ENCODE results near the gene GBX1.

The GBX1 gene

DNA sequence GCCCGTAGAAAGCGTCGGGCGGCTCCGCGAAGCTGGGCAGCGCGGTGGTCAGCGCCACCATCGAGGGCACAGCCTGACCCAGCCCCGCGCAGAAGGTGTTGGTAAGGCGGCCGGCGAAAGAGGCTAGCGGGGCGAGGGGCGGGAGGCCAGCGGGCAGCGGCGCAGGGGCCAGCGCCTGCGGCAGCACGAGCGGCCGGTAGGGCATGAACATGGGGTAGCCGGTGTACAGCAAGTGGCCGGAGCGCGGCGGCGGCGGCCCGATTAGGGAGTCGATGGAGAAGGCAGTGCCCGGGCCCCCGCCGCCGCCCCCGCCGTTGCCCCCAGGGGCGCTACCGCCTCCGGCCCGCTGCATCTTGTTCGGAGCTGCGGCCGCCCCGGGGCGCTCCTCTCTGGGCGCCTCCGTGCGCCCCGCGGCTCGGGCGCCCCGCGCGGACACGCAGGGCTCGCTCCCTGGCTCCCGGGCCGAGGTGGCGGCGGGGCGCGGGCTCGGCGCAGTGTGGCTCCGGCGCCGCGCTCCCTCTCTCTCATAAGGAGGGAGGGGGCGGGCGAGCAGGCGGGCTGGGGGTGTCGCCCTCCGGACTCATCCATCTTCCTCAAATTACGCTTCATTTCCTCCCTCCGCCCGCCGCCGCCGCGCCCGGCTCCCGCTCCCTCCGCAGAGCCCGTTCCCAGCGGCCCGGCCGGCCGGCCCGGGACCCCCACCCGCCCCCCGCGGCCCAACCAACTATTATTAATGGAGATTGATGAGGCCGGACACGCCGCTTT is at the start of gene GBX1:
Gene GBX1 (minus strand): TSS at position 498 of the 765 bp plus-strand sequence. CDS start 146 bp downstream, at position 352.
- no peak for DNase-seq (ENCODE audit: low read depth in 3 of 3)

DNA sequence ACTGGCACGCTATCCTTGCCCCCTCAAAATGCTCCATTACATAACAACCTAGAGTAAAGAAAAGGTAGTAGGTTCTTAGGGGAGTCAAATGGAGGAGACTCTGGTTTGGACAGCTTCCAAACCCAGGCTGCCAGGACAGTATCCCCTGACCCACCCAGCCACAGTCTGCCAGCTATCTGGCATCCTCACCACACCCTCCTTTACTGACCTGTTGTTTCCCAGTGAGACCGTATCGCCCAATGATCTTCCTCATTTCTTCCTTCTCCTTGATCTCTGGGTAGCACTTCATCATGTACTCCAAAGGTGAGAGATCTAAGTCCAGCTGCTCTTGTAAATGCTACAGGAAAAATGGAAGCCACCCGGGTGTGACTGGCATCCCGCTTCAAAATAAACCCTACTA is 47.9 kb upstream of the GBX1 start:
- no peak for DNase-seq (ENCODE audit: low read depth in 3 of 3)

DNA sequence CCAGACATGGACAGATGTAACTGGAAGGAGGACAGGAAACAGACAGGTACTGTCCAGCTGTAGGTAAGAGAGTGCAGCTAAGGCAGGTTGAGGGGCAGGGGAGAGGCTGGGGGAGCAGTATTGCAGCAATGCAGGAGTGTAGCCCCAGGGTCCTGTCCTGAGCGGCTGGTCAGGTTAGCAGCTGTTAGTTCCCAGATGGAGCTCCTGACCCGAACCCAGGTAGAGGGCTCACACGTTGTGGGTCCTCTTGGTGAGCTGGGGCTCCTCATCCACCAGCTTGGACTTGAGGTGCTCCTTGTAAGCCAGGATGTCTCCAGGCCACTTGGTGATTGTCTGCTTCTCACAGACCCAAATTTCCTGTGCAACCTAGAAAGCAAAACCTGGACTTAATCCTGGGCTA is 46.3 kb upstream of the GBX1 start:
- no peak for DNase-seq (ENCODE audit: low read depth in 3 of 3)

DNA sequence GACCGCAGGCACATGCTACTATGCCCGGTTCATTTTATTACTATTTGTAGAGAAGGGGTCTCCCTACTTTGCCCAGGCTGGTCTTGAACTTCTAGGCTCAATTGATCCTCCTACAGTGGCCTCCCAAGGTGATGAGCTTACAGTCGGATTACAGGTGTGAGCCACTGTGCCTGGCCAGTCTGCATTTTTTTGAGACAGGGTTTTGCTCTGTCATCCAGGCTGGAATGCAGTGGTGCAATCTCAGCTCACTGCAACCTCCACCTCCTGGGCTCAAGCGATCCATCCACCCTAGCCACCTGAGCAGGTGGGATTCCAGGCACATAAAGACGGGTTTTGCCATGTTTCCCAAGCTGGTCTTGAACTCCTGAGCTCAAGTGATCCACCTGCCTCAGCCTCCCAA is 45.1 kb upstream of the GBX1 start:
- DNase-seq (ENCODE audit: low read depth in 3 of 3): no peak

DNA sequence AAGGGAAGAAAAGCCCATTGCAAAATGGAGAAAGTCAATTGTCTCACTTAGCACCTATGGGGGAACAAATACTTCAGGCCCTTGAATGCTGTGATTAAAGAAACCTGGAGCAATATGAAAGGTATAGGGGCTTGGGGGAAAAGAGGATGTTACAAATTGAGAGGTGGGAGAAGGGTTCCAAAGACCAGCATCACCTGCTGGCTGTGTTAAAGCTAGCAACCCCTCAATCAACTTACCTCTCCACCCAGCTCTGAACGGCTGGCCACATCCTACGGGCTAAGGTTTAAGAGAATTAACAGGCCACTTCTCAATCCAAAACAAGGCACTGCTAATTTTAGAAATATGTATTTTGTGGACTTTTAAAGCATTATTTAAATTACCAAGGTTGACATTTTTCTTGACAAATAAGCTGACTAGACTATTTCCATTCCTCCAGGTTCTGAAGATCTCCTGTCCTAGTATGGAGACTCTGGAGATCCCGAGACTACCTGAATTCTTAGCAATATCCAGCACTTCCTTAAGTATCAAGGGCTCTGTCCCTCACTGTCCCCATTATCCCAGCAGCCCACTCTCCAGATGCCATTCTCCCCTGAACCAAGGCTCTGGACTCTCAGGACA is 43.8 kb upstream of the GBX1 start:
- DNase-seq (ENCODE audit: low read depth in 3 of 3): no peak

DNA sequence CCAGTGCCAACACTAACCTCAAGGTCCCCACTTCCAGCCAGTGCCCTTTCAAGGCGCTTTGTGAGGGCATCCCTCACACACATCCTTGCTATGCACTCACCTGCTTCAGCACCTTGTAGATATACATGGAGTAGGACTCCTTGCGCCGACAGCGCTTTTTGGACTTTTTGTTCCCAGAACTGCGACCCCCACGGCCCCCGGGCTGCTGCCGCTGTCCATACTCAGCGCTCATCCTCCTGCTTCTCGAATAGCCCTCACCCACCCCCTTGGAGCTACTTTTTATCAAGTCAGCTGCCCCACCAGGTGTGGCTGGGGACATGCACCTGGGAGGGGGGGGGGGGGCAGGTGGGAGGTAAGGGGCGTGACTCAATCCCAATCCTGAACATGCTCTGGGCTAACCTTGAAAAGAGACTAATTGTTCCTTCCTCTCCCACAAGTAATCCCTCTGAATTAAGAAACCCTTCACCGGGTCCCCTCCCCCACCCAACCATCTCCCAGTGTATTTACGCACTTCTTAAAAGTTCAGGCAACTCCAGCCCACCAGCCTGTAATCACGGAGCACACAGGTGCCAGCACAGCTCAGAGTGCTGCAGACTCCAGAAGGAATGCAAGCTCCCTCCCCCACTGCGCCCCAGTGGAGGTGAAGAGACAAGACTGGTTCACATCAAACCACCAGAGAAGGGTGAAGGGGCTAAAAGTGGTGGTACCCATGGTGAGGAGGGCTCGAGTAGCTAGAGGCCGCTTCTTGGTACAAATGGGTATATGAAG is 42.8 kb upstream of the GBX1 start, which contains the start of gene H2BK1:
Gene H2BK1 (minus strand): TSS at position 402 of the 768 bp plus-strand sequence. CDS start 170 bp downstream, at position 232.
- no peak for DNase-seq (ENCODE audit: low read depth in 3 of 3)

DNA sequence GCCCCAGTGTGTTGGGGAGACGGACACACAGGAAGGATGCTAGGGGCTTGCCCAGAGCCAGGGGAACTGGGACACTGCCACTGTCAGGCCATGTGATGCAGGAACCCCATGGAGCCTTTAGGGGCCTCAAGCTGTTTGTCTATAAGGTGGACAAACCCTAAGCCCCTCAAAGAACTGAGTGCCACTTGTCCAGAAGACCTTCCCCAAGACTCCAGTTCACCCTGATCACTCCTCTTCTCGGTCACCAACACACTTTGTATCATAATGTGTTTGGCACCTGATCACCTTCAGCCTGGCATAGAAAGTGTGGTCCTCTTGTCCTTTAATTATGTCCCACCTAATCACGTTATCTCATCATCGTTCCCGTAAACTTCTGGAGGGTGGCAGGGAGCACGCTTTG is 42.1 kb upstream of the GBX1 start:
- no peak for DNase-seq (ENCODE audit: low read depth in 3 of 3)

DNA sequence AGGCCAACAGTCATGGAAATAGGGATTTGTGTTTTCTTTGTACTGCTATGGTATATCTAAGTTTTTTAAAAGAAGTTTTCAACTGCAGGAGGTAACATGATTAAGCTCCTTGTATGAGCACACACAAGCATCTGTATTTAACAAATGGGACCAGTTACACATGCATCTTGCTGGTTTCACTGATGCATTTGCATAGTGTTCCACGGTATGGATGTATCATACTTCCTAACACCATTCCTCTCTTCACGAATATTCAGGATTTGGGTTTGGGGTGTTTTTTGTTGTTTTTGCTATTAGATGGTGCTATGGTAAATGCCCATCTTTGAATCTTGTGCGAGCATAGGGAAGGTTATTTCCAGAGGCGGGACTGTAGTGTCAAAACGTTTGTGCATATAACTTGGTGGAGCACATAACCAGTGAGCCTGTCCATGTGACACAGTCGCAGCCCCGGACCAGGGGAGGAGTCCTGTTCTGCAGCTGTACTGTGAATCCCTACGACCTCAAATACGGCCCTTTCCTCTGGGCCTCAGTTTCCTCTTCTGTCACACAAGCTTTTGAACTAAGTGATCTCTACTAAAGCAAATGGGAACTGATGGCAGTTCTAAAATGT is 40.9 kb upstream of the GBX1 start:
- no peak for DNase-seq (ENCODE audit: low read depth in 3 of 3)

DNA sequence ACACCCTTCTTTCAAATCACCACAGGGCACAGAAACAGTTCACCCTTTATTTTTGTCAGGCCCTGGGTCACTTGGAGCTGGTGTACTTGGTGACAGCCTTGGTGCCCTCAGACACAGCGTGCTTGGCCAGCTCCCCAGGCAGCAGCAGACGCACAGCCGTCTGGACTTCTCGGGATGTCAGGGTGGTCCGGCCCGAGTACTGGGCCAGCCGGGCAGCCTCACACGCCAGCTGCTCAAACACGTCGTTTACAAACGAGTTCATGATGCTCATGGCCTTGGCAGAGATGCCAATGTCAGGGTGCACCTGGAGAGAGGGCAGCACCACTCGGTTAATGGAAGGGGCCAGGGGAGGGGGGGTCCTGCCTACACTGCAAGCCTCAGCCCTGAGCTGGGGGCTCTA is 40.3 kb upstream of the GBX1 start:
- no peak for DNase-seq (ENCODE audit: low read depth in 3 of 3)

DNA sequence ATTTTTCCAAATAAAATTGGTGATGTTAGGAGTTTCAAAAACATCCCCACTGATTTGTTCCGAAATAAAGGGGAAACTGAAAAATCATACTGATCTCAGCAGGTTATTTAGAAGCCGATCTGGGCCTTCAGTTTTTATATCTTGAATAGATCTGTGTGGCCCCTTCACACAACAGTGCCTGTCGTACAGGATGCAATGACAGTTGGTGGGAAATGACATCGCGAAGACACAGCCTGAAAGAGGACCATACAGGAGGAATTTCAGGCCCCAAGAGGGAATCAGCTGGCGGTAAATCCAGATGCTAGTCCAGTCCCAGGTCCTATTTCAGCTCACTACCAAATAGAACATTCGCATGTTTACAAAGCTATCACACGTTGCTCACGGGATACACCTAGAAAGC is 39.8 kb upstream of the GBX1 start:
- DNase-seq (ENCODE audit: low read depth in 3 of 3): no peak

DNA sequence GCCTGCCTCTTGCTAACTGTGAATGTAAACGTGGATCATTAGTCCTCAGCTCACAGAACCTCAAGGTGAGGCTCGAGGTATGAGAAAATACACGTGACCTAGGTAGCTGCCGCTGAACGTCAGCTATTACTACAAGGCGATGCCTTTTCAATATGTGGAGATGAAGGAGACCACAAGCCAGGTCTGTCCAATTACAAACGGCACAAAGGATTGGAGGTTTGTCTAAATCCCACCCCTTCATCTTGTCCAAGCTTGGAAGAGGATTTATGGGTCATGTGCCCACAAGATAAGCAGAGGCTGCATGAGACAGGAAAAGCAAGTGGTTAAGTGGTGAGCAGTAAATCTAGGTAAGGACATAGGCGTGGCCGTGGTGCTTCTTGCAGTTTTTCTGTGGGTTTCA is 39.4 kb upstream of the GBX1 start:
- DNase-seq (ENCODE audit: low read depth in 3 of 3): no peak

DNA sequence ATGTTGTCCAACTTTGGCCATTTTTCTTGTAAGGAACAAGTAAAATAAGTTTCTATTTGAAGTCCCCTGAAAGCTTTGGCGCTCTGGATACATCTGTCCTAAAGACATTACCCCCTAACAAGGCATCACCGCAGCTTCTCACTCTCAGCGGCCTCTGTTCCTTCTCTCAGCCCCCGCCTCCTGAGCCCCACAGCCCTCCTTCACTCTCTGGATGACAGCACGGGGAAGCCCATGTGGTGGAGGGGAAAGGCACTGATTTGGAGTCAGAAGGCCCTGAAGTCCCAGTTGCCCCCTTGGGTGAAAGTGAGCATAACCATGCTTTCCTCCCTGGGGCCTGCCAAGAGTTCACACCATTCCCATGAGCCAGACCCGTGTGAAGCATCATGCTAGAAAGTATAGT is 38.2 kb upstream of the GBX1 start:
- no peak for DNase-seq (ENCODE audit: low read depth in 3 of 3)

DNA sequence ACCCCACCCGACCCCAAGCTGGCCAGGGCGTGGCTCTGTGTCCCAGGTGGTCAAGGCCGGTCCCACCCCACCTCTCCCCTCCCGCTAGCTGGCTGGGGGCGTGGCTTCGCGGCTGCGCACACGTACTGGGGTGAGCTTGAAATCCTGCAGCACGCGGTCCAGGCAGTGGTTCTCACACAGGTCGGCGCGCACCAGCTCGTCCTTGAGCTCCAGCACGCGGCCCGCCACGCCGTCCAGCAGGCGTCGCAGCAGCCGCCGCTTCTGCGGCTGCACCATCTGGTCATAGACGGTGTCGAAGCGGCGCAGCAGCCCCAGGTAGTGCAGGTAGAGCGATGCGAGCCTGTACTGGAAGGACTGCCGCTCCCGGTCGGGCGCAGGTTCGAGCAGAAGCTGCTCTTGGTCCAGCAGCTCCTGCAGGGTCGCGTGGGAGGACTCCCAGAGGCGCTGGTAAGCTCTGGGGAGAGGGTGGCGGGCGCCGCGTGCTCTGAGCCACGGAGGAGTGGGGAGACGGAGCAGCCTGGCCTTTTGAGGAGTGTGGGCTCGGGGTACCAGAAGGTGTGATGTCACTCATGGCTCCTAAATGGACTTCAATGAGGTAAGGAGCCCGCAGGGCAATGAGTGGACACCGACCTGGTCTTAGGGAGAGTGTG is 37.0 kb upstream of the GBX1 start:
- no peak for DNase-seq (ENCODE audit: low read depth in 3 of 3)

DNA sequence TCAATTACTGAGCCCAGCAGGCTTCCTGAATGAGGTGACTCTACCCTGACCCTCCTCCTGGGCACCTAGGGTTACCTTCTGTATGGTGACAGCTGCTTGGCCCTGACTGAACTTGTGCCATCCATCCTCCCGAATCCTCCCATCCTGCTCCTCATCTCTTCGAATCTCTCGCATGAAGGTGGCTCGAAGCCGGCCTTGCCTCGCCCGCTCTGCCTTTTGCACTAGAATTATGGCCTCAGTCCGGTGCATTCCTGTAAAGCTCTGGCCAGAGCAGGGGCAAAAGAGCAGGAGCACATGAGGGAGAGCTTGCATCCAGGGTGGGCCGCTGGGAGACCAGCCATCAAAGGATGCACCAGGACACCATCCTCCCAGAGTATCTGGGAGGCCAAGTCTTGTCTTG is 35.3 kb upstream of the GBX1 start:
- no peak for DNase-seq (ENCODE audit: low read depth in 3 of 3)

DNA sequence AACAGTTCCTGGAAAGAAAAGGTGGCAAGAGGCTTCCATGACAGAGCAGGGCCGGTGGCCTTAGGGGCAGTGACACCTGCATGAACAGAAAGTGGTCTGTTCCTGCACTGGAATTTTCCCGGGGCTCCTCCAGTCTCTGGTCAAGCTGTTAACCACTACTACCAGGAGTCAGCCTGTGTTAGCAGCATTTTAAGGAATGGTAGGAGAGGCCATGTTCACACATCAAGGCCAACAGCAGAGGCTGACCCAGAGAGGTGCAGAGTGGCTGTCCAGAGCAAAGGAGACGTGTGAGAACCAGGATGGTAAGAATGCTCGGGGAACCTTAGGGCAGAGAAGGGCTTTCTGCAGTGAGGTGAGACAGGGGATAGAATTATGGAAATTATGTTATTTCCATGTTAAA is 34.3 kb upstream of the GBX1 start:
- no peak for DNase-seq (ENCODE audit: low read depth in 3 of 3)

DNA sequence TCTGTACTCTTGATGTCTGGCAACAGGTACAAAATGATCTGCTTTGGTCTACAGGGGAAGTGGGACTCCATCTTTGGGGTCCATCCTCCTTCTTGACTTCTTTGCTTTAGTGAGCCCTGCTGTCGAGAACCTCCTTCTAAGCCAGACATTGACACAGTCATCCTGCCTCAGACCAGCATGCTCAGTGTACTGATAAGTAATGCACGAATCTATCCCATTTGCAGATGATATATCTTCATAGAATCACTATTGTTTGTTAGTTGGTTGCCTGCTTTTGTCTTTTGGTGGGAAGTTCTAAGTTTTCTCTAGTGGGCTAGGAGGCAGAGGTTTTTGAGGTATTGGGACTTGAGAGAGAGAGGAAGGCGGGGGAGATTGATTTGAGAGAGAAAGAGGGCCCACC is 33.9 kb upstream of the GBX1 start:
- DNase-seq (ENCODE audit: low read depth in 3 of 3): no peak

DNA sequence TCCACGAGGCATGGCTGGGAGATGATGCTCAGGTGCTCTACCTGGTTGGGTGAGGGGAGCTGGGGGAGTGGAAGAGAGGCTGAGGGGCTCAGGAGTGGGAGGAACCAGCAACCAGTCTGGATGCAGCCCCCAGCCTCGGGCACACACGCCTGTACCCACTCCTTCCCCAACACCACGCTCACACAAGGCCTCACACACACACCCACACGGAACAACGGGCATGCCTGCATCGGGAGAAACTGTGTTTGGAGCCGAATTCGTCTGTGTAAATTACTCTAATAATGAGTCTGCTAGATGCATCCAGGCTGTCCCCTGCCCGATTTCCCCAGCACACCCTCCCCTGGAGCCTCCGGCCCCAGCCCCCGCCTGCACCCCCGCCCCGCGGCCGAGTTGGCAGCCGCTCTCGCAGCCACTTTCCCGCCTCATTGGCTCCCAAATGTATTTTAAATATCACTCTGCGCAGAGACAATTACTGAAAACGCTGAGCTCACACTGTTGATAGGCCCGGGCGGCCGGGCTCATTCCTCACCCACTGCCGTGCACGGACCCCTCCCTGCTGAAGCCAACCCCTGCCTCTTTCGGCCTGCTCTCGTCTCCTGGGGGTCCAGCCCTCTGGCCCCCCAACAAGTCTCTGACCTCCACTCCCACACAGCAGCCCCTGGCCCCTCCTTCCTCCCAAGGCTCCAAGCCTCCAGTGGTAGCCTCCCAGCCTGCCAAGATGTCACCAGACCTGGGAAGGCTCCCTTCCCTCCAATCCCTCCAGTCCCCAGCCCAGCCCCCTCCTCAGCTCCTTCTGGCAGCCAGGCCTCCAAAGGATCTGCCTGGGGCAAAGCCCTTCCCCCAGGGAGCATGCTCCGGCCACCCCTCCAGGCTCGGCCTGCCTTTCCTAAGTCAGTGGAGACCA is 31.7 kb upstream of the GBX1 start:
- DNase-seq (ENCODE audit: low read depth in 3 of 3): no peak

DNA sequence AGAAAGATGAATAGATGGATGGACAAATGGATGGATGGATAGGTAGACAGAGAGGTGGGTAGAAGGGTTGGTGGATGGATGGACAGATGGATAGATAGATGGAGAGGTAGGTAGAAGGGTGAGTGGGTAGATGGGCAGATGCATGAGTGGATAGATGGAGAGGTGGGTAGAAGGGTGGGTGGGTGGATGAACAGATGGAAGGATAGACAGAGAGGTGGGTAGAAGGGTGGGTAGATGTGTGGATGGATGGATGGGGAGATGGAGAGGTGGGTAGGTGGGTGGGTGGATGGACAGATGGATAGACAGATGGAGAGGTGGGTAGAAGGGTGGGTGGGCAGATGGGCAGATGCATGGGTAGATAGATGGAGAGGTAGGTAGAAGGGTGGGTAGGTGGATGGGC is 30.4 kb upstream of the GBX1 start:
- DNase-seq (ENCODE audit: low read depth in 3 of 3): no peak

DNA sequence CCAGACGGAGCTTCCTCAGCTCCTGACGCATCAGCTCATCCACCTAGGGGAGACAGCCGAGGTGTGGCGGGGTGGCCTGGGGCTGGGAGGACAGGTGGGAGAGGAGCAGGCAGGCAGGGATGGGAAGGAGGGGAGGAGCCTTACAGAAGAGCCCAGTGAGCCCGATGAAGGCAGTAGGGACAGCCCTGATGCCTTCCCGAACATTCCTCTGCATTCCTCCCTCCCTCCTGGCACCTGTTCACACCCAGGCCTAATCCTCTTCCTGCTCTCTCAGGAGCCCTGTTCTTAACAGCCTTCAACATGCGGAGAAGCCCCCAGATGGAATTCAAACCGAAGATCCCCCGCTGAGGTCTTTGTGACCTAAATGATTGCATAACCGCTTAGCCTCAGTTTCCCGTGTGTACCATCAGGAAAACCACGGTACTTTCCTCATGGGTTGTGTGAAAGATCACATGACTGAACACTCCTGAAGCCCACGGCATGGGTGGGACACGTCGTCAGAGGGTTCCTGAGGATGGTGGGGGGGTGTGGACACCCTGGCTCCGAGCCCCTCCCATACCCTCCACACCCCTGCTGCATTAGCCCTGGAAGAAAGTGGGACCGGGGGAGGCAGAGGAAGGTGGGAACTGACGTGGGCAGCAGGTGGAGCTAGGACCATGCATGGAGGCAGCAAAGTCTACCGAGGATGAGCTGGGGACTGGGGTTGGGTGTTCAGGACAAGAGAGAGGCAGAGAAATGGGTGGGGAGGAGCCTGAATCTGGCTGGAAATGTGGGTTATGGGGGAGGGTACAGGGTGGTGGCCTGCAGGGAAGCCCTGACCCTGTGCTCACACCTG is 28.3 kb upstream of the GBX1 start:
- no peak for DNase-seq (ENCODE audit: low read depth in 3 of 3)

DNA sequence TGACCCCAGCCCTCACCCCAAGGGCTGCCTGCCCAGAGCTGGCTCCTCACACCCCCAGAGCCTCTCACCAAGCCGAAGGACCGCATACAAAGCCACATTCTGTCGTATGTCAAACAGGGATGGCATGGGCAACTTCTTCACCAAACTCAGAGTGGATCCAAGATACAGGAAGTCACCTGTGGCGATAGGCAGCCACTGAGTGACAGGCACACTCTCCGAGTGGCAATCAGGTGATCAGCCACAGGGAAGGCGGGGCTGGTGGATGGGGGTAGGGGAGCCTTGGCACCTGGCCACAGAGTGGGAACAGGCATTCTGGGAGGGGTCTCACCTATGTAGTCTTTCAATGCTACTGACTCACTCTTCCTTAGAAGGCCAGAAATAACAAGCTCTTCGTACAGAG is 26.7 kb upstream of the GBX1 start:
- no peak for DNase-seq (ENCODE audit: low read depth in 3 of 3)
